Astrocyte (in vitro differentiated cells and primary cell): ENCODE data around the gene AATK. TPM values are rescaled to one million over a fixed set of nuclear protein-coding genes. Genes with fewer than 3 reads are reported as not detected.

Experiments used
- DNase-seq: peaks from one replicate; pipeline ENCODE4 v3.0.0-alpha.2; 2010; ENCODE audit warnings: low read depth
- FAIRE-seq: peaks from 2 replicates; lab custom pipeline; 2011; peaks lifted over from hg19 to GRCh38; lab: Jason Lieb, UNC
- H2AFZ ChIP-seq: 2 replicates; pipeline ENCODE4 v1.6.0; 2012; ENCODE audit warnings: low read depth, low read length, inconsistent platforms
- H3K27ac ChIP-seq: 2 replicates; pipeline ENCODE4 v1.5.1; 2011; ENCODE audit warnings: low read depth, low read length, inconsistent platforms
- H3K27me3 ChIP-seq: 2 replicates; pipeline ENCODE4 v1.6.0; 2011; ENCODE audit warnings: low read length, inconsistent platforms; ENCODE audit not compliant: insufficient read depth
- H3K36me3 ChIP-seq: 2 replicates; pipeline ENCODE4 v1.5.1; 2011; ENCODE audit warnings: low read length, inconsistent platforms; ENCODE audit not compliant: insufficient read depth
- H3K4me1 ChIP-seq: 2 replicates; pipeline ENCODE4 v1.5.1; 2011; ENCODE audit warnings: low read length, inconsistent platforms; ENCODE audit not compliant: insufficient read depth
- H3K4me2 ChIP-seq: 2 replicates; pipeline ENCODE4 v1.6.0; 2012; ENCODE audit warnings: low read length, inconsistent platforms
- H3K4me3 ChIP-seq: 2 replicates; pipeline ENCODE4 v1.5.1; 2011; ENCODE audit warnings: low read depth, mild to moderate bottlenecking, low read length, inconsistent platforms; ENCODE audit not compliant: insufficient read depth
- H3K79me2 ChIP-seq: 2 replicates; pipeline ENCODE4 v1.6.0; 2012; ENCODE audit warnings: mild to moderate bottlenecking, low read length, inconsistent platforms; ENCODE audit not compliant: insufficient read depth
- H3K9ac ChIP-seq: 2 replicates; pipeline ENCODE4 v1.6.0; 2012; ENCODE audit warnings: mild to moderate bottlenecking, low read length, inconsistent platforms
- H3K9me3 ChIP-seq: 2 replicates; pipeline ENCODE4 v1.5.1; 2012; ENCODE audit warnings: low read depth, mild to moderate bottlenecking, low read length, inconsistent platforms; ENCODE audit not compliant: insufficient read depth
- H4K20me1 ChIP-seq: 2 replicates; pipeline ENCODE4 v1.6.0; 2012; ENCODE audit warnings: low read length, inconsistent platforms; ENCODE audit not compliant: insufficient read depth
- H3K27ac Mint-ChIP-seq: one replicate; pipeline ENCODE4 v1.8.0; 2021; ENCODE audit warnings: mild to moderate bottlenecking, mixed read lengths; ENCODE audit not compliant: unreplicated experiment
- H3K27me3 Mint-ChIP-seq: one replicate; pipeline ENCODE4 v1.8.0; 2021; ENCODE audit warnings: low read depth, mixed read lengths; ENCODE audit not compliant: unreplicated experiment
- H3K36me3 Mint-ChIP-seq: one replicate; pipeline ENCODE4 v1.8.0; 2021; ENCODE audit warnings: low read depth, mixed read lengths; ENCODE audit not compliant: unreplicated experiment
- H3K4me1 Mint-ChIP-seq: one replicate; pipeline ENCODE4 v1.8.0; 2021; ENCODE audit warnings: low read depth, mixed read lengths; ENCODE audit not compliant: unreplicated experiment
- H3K4me3 Mint-ChIP-seq: one replicate; pipeline ENCODE4 v1.8.0; 2021; ENCODE audit warnings: mild to moderate bottlenecking, moderate library complexity, mixed read lengths; ENCODE audit not compliant: unreplicated experiment
- H3K9me3 Mint-ChIP-seq: one replicate; pipeline ENCODE4 v1.8.0; 2021; ENCODE audit warnings: mild to moderate bottlenecking, mixed read lengths; ENCODE audit not compliant: unreplicated experiment
- CTCF ChIP-seq: IDR thresholded peaks from 2 replicates; pipeline ENCODE4 v1.5.1; 2011; ENCODE audit warnings: low read depth, mild to moderate bottlenecking, inconsistent platforms, low read length, moderate library complexity; ENCODE audit not compliant: insufficient read depth
- EZH2 ChIP-seq: IDR thresholded peaks from 2 replicates; pipeline ENCODE4 v1.6.1; 2012; ENCODE audit warnings: mild to moderate bottlenecking, low read length, inconsistent platforms; ENCODE audit not compliant: insufficient read depth
- total RNA-seq: library from RNA; stranded (reverse); gene quantifications from 2 replicates; pipeline ENCODE4 v1.2.1, GENCODE V29; 2021

The AATK gene
- total RNA-seq, 1 donor from 2014 or later, result 0.54 TPM

- Histone ChIP-seq H2AFZ (no peak overlapping the region), H4K20me1 (peaks cover 85% of the 10 kb centered on the region), H3K4me2 (no peak overlapping the region), H3K4me3 (no peak overlapping the region), H3K4me1 (peaks cover 4% of the 10 kb centered on the region), H3K79me2 (peaks cover 10% of the 10 kb centered on the region), H3K9ac (no peak overlapping the region), H3K36me3 (no peaks in the 10 kb centered on the region), H3K27ac (no peak overlapping the region), H3K27me3 (no peaks in the 10 kb centered on the region), H3K9me3 (no peaks in the 10 kb centered on the region)
- no peaks in the 10 kb centered on the region for H3K9me3 Mint-ChIP-seq
- H3K4me3 Mint-ChIP-seq, result no peak overlapping the region
- no peak for DNase-seq
- peaks cover 20% of the 10 kb centered on the region for H3K4me1 Mint-ChIP-seq
- H3K36me3 Mint-ChIP-seq, result peaks cover 16% of the 10 kb centered on the region
- no peaks in the 10 kb centered on the region for H3K27me3 Mint-ChIP-seq
- H3K27ac Mint-ChIP-seq, result no peak overlapping the region
- TF ChIP-seq CTCF (no peak), EZH2 (no peak)
- FAIRE-seq, result no peak
Measured at GRCh38 chr17:81076141-81076679, 89.8 kb downstream of the AATK start.

- Histone ChIP-seq H3K4me3 (no peak overlapping the region), H3K36me3 (no peaks in the 10 kb centered on the region), H3K27me3 (no peaks in the 10 kb centered on the region), H3K9me3 (no peaks in the 10 kb centered on the region), H3K4me1 (peaks cover 4% of the 10 kb centered on the region), H3K9ac (no peak overlapping the region), H3K27ac (no peak overlapping the region), H2AFZ (no peak overlapping the region), H4K20me1 (peaks cover 85% of the 10 kb centered on the region), H3K79me2 (peaks cover 13% of the 10 kb centered on the region), H3K4me2 (no peak overlapping the region)
- no peaks in the 10 kb centered on the region for H3K9me3 Mint-ChIP-seq
- no peak overlapping the region for H3K27ac Mint-ChIP-seq
- H3K4me1 Mint-ChIP-seq, result peaks cover 20% of the 10 kb centered on the region
- DNase-seq, result no peak
- no peak overlapping the region for H3K4me3 Mint-ChIP-seq
- no peak for FAIRE-seq
- TF ChIP-seq CTCF (no peak), EZH2 (no peak)
- peaks cover 18% of the 10 kb centered on the region for H3K36me3 Mint-ChIP-seq
- H3K27me3 Mint-ChIP-seq, result no peaks in the 10 kb centered on the region
Measured at GRCh38 chr17:81075307-81075706, 90.7 kb downstream of the AATK start.

- H3K4me1 Mint-ChIP-seq, result peaks cover 20% of the 10 kb centered on the region
- Histone ChIP-seq H3K27ac (no peak overlapping the region), H3K27me3 (no peaks in the 10 kb centered on the region), H3K4me1 (peaks cover 4% of the 10 kb centered on the region), H3K9me3 (no peaks in the 10 kb centered on the region), H3K79me2 (peaks cover 16% of the 10 kb centered on the region), H3K4me2 (no peak overlapping the region), H3K4me3 (no peak overlapping the region), H2AFZ (no peak overlapping the region), H3K36me3 (no peaks in the 10 kb centered on the region), H4K20me1 (peaks cover 85% of the 10 kb centered on the region), H3K9ac (no peak overlapping the region)
- no peak for FAIRE-seq
- no peak for TF ChIP-seq CTCF
- no peak for TF ChIP-seq EZH2
- peaks cover 18% of the 10 kb centered on the region for H3K36me3 Mint-ChIP-seq
- no peaks in the 10 kb centered on the region for H3K9me3 Mint-ChIP-seq
- no peak for DNase-seq
- H3K27me3 Mint-ChIP-seq, result no peaks in the 10 kb centered on the region
- peak overlapping the region; percentile 28 for H3K27ac Mint-ChIP-seq
- H3K4me3 Mint-ChIP-seq, result no peak overlapping the region
Measured at GRCh38 chr17:81074875-81075274, 91.1 kb downstream of the AATK start.
